Activated naive CD4-positive, alpha-beta T cell treated with anti-CD3 and anti-CD28 coated beads, Interleukin-2, amount 50 U/mL, for 24 hours (primary cell): ENCODE results near the gene CUTC.
"Not testable (repeated sequence)": the region's sequence is repeated elsewhere in the genome, so short reads cannot be mapped to it uniquely, and the experiment has no call there.

Experiments
- H3K27ac Mint-ChIP-seq: one replicate; pipeline ENCODE4 v1.8.0; 2021; ENCODE audit warnings: mild to moderate bottlenecking, mixed read lengths
- H3K27me3 Mint-ChIP-seq: one replicate; pipeline ENCODE4 v1.8.0; 2021; ENCODE audit warnings: mixed read lengths
- H3K36me3 Mint-ChIP-seq: one replicate; pipeline ENCODE4 v1.8.0; 2021; ENCODE audit warnings: mixed read lengths
- H3K4me1 Mint-ChIP-seq: one replicate; pipeline ENCODE4 v1.8.0; 2021; ENCODE audit warnings: mixed read lengths
- H3K4me3 Mint-ChIP-seq: one replicate; pipeline ENCODE4 v1.8.0; 2021; ENCODE audit warnings: mild to moderate bottlenecking, mixed read lengths
- H3K9me3 Mint-ChIP-seq: one replicate; pipeline ENCODE4 v1.8.0; 2021; ENCODE audit warnings: mixed read lengths

The CUTC gene

GRCh38 chr10:99731306-99732032 lies 565 bp upstream of the CUTC start:
- Mint-ChIP-seq H3K36me3 (peaks cover 15% of the 10 kb centered on the region), H3K4me1 (peaks cover 35% of the 10 kb centered on the region)

GRCh38 chr10:99733366-99733765 lies 1.3 kb downstream of the CUTC start:
- Mint-ChIP-seq H3K27ac (peak overlapping the region; percentile 68), H3K4me1 (peaks cover 42% of the 10 kb centered on the region), H3K9me3 (no peaks in the 10 kb centered on the region), H3K36me3 (peaks cover 18% of the 10 kb centered on the region), H3K27me3 (no peaks in the 10 kb centered on the region), H3K4me3 (peak overlapping the region; percentile 80)

More at GRCh38 chr10:99731306-99732032, 565 bp upstream of the CUTC start:
- H3K27ac Mint-ChIP-seq, result peak overlapping the region; percentile 99
- H3K27me3 Mint-ChIP-seq, result no peaks in the 10 kb centered on the region
- H3K4me3 Mint-ChIP-seq, result peak overlapping the region; percentile 100
- H3K9me3 Mint-ChIP-seq, result no peaks in the 10 kb centered on the region

- not testable (repeated sequence) for H3K4me3 Mint-ChIP-seq, H3K27me3 Mint-ChIP-seq
- peaks cover 42% of the 10 kb centered on the region for H3K4me1 Mint-ChIP-seq
Observed at GRCh38 chr10:99734111-99734510, 2.1 kb downstream of the CUTC start.

GRCh38 chr10:99740260-99740659 lies 8.2 kb downstream of the CUTC start:
- peaks cover 48% of the 10 kb centered on the region for H3K4me1 Mint-ChIP-seq
- peaks cover 56% of the 10 kb centered on the region for H3K36me3 Mint-ChIP-seq
- no peaks in the 10 kb centered on the region for H3K27me3 Mint-ChIP-seq
- peaks cover 14% of the 10 kb centered on the region for H3K9me3 Mint-ChIP-seq
- no peak overlapping the region for H3K27ac Mint-ChIP-seq
- no peak overlapping the region for H3K4me3 Mint-ChIP-seq

More at GRCh38 chr10:99734111-99734510, 2.1 kb downstream of the CUTC start:
- peaks cover 20% of the 10 kb centered on the region for H3K36me3 Mint-ChIP-seq
- H3K9me3 Mint-ChIP-seq, H3K27ac Mint-ChIP-seq: not testable (repeated sequence)

- H3K27me3 Mint-ChIP-seq, result no peaks in the 10 kb centered on the region
- no peak overlapping the region for H3K27ac Mint-ChIP-seq
- H3K36me3 Mint-ChIP-seq, result peaks cover 53% of the 10 kb centered on the region
- H3K9me3 Mint-ChIP-seq, result peaks cover 14% of the 10 kb centered on the region
- no peak overlapping the region for H3K4me3 Mint-ChIP-seq
- peaks cover 42% of the 10 kb centered on the region for H3K4me1 Mint-ChIP-seq
Observed at GRCh38 chr10:99740933-99741559, 9.0 kb downstream of the CUTC start.

GRCh38 chr10:99742254-99742653 lies 10.2 kb downstream of the CUTC start:
- Mint-ChIP-seq H3K9me3 (peaks cover 14% of the 10 kb centered on the region), H3K4me3 (no peak overlapping the region), H3K27me3 (no peaks in the 10 kb centered on the region), H3K27ac (no peak overlapping the region), H3K4me1 (peaks cover 35% of the 10 kb centered on the region), H3K36me3 (peaks cover 53% of the 10 kb centered on the region)

GRCh38 chr10:99742701-99743100 lies 10.7 kb downstream of the CUTC start:
- H3K4me1 Mint-ChIP-seq, result peaks cover 31% of the 10 kb centered on the region
- peaks cover 50% of the 10 kb centered on the region for H3K36me3 Mint-ChIP-seq
- H3K27me3 Mint-ChIP-seq, result no peaks in the 10 kb centered on the region
- H3K27ac Mint-ChIP-seq, result no peak overlapping the region
- H3K4me3 Mint-ChIP-seq, result no peak overlapping the region
- peaks cover 14% of the 10 kb centered on the region for H3K9me3 Mint-ChIP-seq

- H3K36me3 Mint-ChIP-seq, result peaks cover 51% of the 10 kb centered on the region
- peaks cover 36% of the 10 kb centered on the region for H3K4me1 Mint-ChIP-seq
- H3K27ac Mint-ChIP-seq, result no peak overlapping the region
- H3K4me3 Mint-ChIP-seq, result no peak overlapping the region
- peaks cover 14% of the 10 kb centered on the region for H3K9me3 Mint-ChIP-seq
- no peaks in the 10 kb centered on the region for H3K27me3 Mint-ChIP-seq
Observed at GRCh38 chr10:99743841-99744240, 11.8 kb downstream of the CUTC start.

GRCh38 chr10:99746166-99746565 lies 14.1 kb downstream of the CUTC start:
- H3K27me3 Mint-ChIP-seq, H3K27ac Mint-ChIP-seq, H3K4me3 Mint-ChIP-seq, H3K9me3 Mint-ChIP-seq: not testable (repeated sequence)
- Mint-ChIP-seq H3K4me1 (peaks cover 36% of the 10 kb centered on the region), H3K36me3 (peaks cover 44% of the 10 kb centered on the region)

- Mint-ChIP-seq H3K27ac (no peak overlapping the region), H3K36me3 (peaks cover 26% of the 10 kb centered on the region), H3K4me1 (peaks cover 14% of the 10 kb centered on the region), H3K4me3 (no peak overlapping the region), H3K27me3 (no peaks in the 10 kb centered on the region), H3K9me3 (no peaks in the 10 kb centered on the region)
Observed at GRCh38 chr10:99748823-99749451, 16.9 kb downstream of the CUTC start.

GRCh38 chr10:99750641-99751040 lies 18.6 kb downstream of the CUTC start:
- Mint-ChIP-seq H3K27ac (no peak overlapping the region), H3K9me3 (no peaks in the 10 kb centered on the region), H3K27me3 (no peaks in the 10 kb centered on the region), H3K4me1 (peaks cover 10% of the 10 kb centered on the region), H3K4me3 (no peak overlapping the region), H3K36me3 (peaks cover 26% of the 10 kb centered on the region)

GRCh38 chr10:99754670-99755069 lies 22.6 kb downstream of the CUTC start:
- H3K27me3 Mint-ChIP-seq, result no peaks in the 10 kb centered on the region
- H3K4me1 Mint-ChIP-seq, result peaks cover 2% of the 10 kb centered on the region
- no peak overlapping the region for H3K27ac Mint-ChIP-seq
- no peak overlapping the region for H3K4me3 Mint-ChIP-seq
- no peaks in the 10 kb centered on the region for H3K9me3 Mint-ChIP-seq
- H3K36me3 Mint-ChIP-seq, result peaks cover 49% of the 10 kb centered on the region

- Mint-ChIP-seq H3K36me3 (peaks cover 51% of the 10 kb centered on the region), H3K4me1 (no peaks in the 10 kb centered on the region), H3K4me3 (no peak overlapping the region), H3K27ac (no peak overlapping the region), H3K9me3 (no peaks in the 10 kb centered on the region), H3K27me3 (no peaks in the 10 kb centered on the region)
Observed at GRCh38 chr10:99756159-99756558, 24.1 kb downstream of the CUTC start.

- Mint-ChIP-seq H3K4me1 (no peaks in the 10 kb centered on the region), H3K4me3 (no peak overlapping the region), H3K9me3 (peaks cover 7% of the 10 kb centered on the region), H3K27ac (no peak overlapping the region), H3K27me3 (no peaks in the 10 kb centered on the region), H3K36me3 (peaks cover 59% of the 10 kb centered on the region)
Observed at GRCh38 chr10:99758211-99758891, 26.3 kb downstream of the CUTC start.

- H3K36me3 Mint-ChIP-seq, result peaks cover 59% of the 10 kb centered on the region
Observed at GRCh38 chr10:99760321-99760720, 28.3 kb downstream of the CUTC start.

GRCh38 chr10:99761365-99761764 lies 29.3 kb downstream of the CUTC start:
- no peak overlapping the region for H3K4me3 Mint-ChIP-seq
- H3K4me1 Mint-ChIP-seq, result no peaks in the 10 kb centered on the region
- no peak overlapping the region for H3K27ac Mint-ChIP-seq
- peaks cover 9% of the 10 kb centered on the region for H3K9me3 Mint-ChIP-seq
- no peaks in the 10 kb centered on the region for H3K27me3 Mint-ChIP-seq
- H3K36me3 Mint-ChIP-seq, result peaks cover 51% of the 10 kb centered on the region

More at GRCh38 chr10:99760321-99760720, 28.3 kb downstream of the CUTC start:
- Mint-ChIP-seq H3K4me3 (no peak overlapping the region), H3K9me3 (peaks cover 9% of the 10 kb centered on the region), H3K27ac (no peak overlapping the region), H3K4me1 (no peaks in the 10 kb centered on the region), H3K27me3 (no peaks in the 10 kb centered on the region)
